OCI-LY7 (cell line): ENCODE results near the gene IFNL2. TPM values are rescaled to one million over a fixed set of nuclear protein-coding genes. Genes with fewer than 3 reads are reported as not detected.

Source experiments
- BruUV-seq: library from RNA; stranded (reverse); fragments of 400-500 nt; replicated peaks from 2 replicates; lab custom pipeline; 2021; lab: Mats Ljungman, UMichigan
- CTCF ChIA-PET: fragments of 300-600 bp; sonication (Branson Sonifier 250); formaldehyde crosslinking; loops from one replicate; lab custom pipeline; 2022; ENCODE audit warnings: antibody characterized with exemption; ENCODE audit not compliant: unreplicated experiment; lab: Charles Lee
- POLR2A ChIA-PET: fragments of 300-600 bp; sonication (Branson Sonifier 250); formaldehyde crosslinking; loops from one replicate; lab custom pipeline; 2022; ENCODE audit warnings: antibody characterized with exemption; lab: Charles Lee
- DNase-seq: peaks from one replicate; pipeline ENCODE4 v3.0.0-alpha.2; 2015; ENCODE audit warnings: low spot score
- H2AFZ ChIP-seq: fragments of 200-600 bp; sonication (generic), shearing (Covaris generic); 2 replicates; pipeline ENCODE4 v1.6.1; 2014; ENCODE audit warnings: mild to moderate bottlenecking, antibody characterized with exemption, low read length, moderate library complexity
- H3K27ac ChIP-seq: fragments of 200-600 bp; sonication (generic); 2 replicates; pipeline ENCODE4 v1.5.1; 2014; ENCODE audit warnings: mixed run types, low read depth, mild to moderate bottlenecking, moderate library complexity, low read length, inconsistent platforms; ENCODE audit not compliant: poor library complexity, severe bottlenecking
- H3K36me3 ChIP-seq: fragments of 200-600 bp; sonication (generic); 2 replicates; pipeline ENCODE4 v1.6.1; 2014; ENCODE audit warnings: mild to moderate bottlenecking, antibody characterized with exemption, low read length, moderate library complexity, mixed read lengths; ENCODE audit not compliant: insufficient read depth
- H3K4me1 ChIP-seq: fragments of 200-600 bp; sonication (generic); 2 replicates; pipeline ENCODE4 v1.5.1; 2014; ENCODE audit warnings: mild to moderate bottlenecking, low read length; ENCODE audit not compliant: insufficient read depth, poor library complexity, severe bottlenecking
- H3K4me2 ChIP-seq: fragments of 200-600 bp; sonication (generic); 2 replicates; pipeline ENCODE4 v1.6.1; 2014; ENCODE audit warnings: mild to moderate bottlenecking, low read length
- H3K4me3 ChIP-seq: fragments of 200-600 bp; sonication (generic); 2 replicates; pipeline ENCODE4 v1.5.1; 2014; ENCODE audit warnings: mild to moderate bottlenecking, low read depth, low read length; ENCODE audit not compliant: poor library complexity, severe bottlenecking
- H3K79me2 ChIP-seq: fragments of 200-600 bp; sonication (generic); 2 replicates; pipeline ENCODE4 v1.6.1; 2016; ENCODE audit warnings: low read depth, mild to moderate bottlenecking, low read length, moderate library complexity, mixed read lengths; ENCODE audit not compliant: insufficient read depth
- H3K9me2 ChIP-seq: fragments of 200-600 bp; sonication (generic); 2 replicates; pipeline ENCODE4 v1.6.1; 2016; ENCODE audit warnings: mild to moderate bottlenecking, low read length, mixed read lengths; ENCODE audit not compliant: insufficient read depth
- H3K9me3 ChIP-seq: fragments of 200-600 bp; sonication (generic); 2 replicates; pipeline ENCODE4 v1.6.1; 2014; ENCODE audit warnings: mild to moderate bottlenecking, mixed run types, low read length, mixed read lengths
- H4K20me1 ChIP-seq: fragments of 200-600 bp; sonication (generic); 2 replicates; pipeline ENCODE4 v1.6.1; 2014; ENCODE audit warnings: mild to moderate bottlenecking, antibody characterized with exemption, low read length, moderate library complexity, mixed read lengths; ENCODE audit not compliant: insufficient read depth
- CTCF ChIP-seq: fragments of 200-600 bp; sonication (generic); conservative IDR thresholded peaks from 2 replicates; pipeline ENCODE4 v1.5.1; 2014; ENCODE audit warnings: mild to moderate bottlenecking, antibody characterized with exemption, low read length, moderate library complexity, mixed read lengths
- EZH2phosphoT487 ChIP-seq: fragments of 200-600 bp; sonication (generic); IDR thresholded peaks from 2 replicates; pipeline ENCODE4 v1.6.1; 2018; ENCODE audit warnings: low read depth, borderline replicate concordance, mild to moderate bottlenecking, mixed run types, antibody characterized with exemption, low read length, moderate library complexity, mixed read lengths
- intact Hi-C: fragments of 100-400 bp; cut with micrococcal nuclease; formaldehyde crosslinking; loops from one replicate; pipeline ENCODE4 v1.10.0; 2022; ENCODE audit not compliant: unreplicated experiment
- total RNA-seq, 2 experiments: library from RNA; depleted of rRNA in 1 of 2; stranded (reverse); fragments of >200 nt in 1 of 2; shearing (Covaris generic) in 1 of 2; gene quantifications; 2 replicates each; pipeline ENCODE4 v1.2.3, GENCODE V29; 2014 to 2022

IFNL2 gene
- total RNA-seq, 2 experiments from 2014 or later = not detected

- intact Hi-C loops = no loop called here
- Histone ChIP-seq H3K79me2 (no peaks in the 10 kb centered on the region), H3K27ac (no peak overlapping the region), H3K4me1 (no peaks in the 10 kb centered on the region), H3K4me2 (no peak overlapping the region), H4K20me1 (no peaks in the 10 kb centered on the region), H3K36me3 (no peaks in the 10 kb centered on the region), H2AFZ (no peak overlapping the region), H3K9me3 (no peaks in the 10 kb centered on the region), H3K4me3 (no peak overlapping the region), H3K9me2 (no peaks in the 10 kb centered on the region)
- DNase-seq = no peak
- ChIA-PET POLR2A (no interaction called here), CTCF (no interaction called here)
- no TSS peak for BruUV-seq
- TF ChIP-seq CTCF (no peak), EZH2phosphoT487 (no peak)
Observed at GRCh38 chr19:39276740-39277139, 8.5 kb downstream of the IFNL2 start.

- Histone ChIP-seq H3K27ac (no peak overlapping the region), H3K4me3 (no peak overlapping the region), H2AFZ (no peak overlapping the region), H3K9me3 (no peaks in the 10 kb centered on the region), H3K79me2 (no peaks in the 10 kb centered on the region), H3K4me2 (no peak overlapping the region), H3K9me2 (no peaks in the 10 kb centered on the region), H4K20me1 (no peaks in the 10 kb centered on the region), H3K36me3 (no peaks in the 10 kb centered on the region), H3K4me1 (no peaks in the 10 kb centered on the region)
- ChIA-PET POLR2A (no interaction called here), CTCF (no interaction called here)
- no TSS peak for BruUV-seq
- TF ChIP-seq EZH2phosphoT487 = no peak
- no peak for TF ChIP-seq CTCF
- intact Hi-C loops = no loop called here
- no peak for DNase-seq
Observed at GRCh38 chr19:39277598-39277997, 9.4 kb downstream of the IFNL2 start.

GRCh38 chr19:39282021-39282420 lies 13.8 kb downstream of the IFNL2 start:
- Histone ChIP-seq H3K79me2 (no peaks in the 10 kb centered on the region), H3K4me3 (no peak overlapping the region), H2AFZ (no peak overlapping the region), H3K27ac (no peak overlapping the region), H3K36me3 (no peaks in the 10 kb centered on the region), H3K9me2 (no peaks in the 10 kb centered on the region), H4K20me1 (no peaks in the 10 kb centered on the region), H3K4me1 (no peaks in the 10 kb centered on the region), H3K9me3 (peaks cover 8% of the 10 kb centered on the region; the same call in 1 of the 2 replicates), H3K4me2 (no peak overlapping the region)
- no peak for DNase-seq
- ChIA-PET POLR2A (no interaction called here), CTCF (no interaction called here)
- TF ChIP-seq EZH2phosphoT487 (no peak), CTCF (no peak)
- BruUV-seq = no TSS peak
- intact Hi-C loops = no loop called here
